Measurements from ENCODE around the gene TMC5. TPM values are rescaled to one million over a fixed set of nuclear protein-coding genes. Genes with fewer than 3 reads are reported as not detected.
"Not testable (repeated sequence)": the region's sequence is repeated elsewhere in the genome, so short reads cannot be mapped to it uniquely, and the experiment has no call there.

Gene TMC5
- total and polyA plus RNA-seq, 2 donors from 2014 or later: 1.0 to 6.6 TPM

- no peaks in the 10 kb centered on the region for H3K36me3 ChIP-seq (ENCODE audit: control insufficient read depth in 2 of 3, insufficient read depth in 3 of 3, low read length in 3 of 3)
- H3K27me3 ChIP-seq (ENCODE audit: control insufficient read depth, insufficient read depth, low read length): no peaks in the 10 kb centered on the region
- H3K9ac ChIP-seq (ENCODE audit: low read length in 3 of 3): no peak overlapping the region
- DNase-seq (peak in 4 of 5 donors; percentile 33 to 59 (median 50)), FAIRE-seq (no peak)
- no peaks in the 10 kb centered on the region for H3K4me1 ChIP-seq (ENCODE audit: control insufficient read depth in 2 of 3, insufficient read depth in 2 of 3, low read depth in 1 of 3, low read length in 3 of 3)
- peak; percentile 29 for TF ChIP-seq CTCF (IDR thresholded peaks at IDR 0.05; ENCODE audit: borderline replicate concordance, extremely low read depth, insufficient read depth)
- H3K27ac ChIP-seq (ENCODE audit: low read depth in 2 of 2, low read length in 2 of 2): no peak overlapping the region
- no peak overlapping the region for H3K4me3 ChIP-seq (ENCODE audit: low read length in 3 of 3)
- intact Hi-C loops (cut with DNase I): no loop called here
- H3K9me3 ChIP-seq (ENCODE audit: control insufficient read depth in 2 of 3, insufficient read depth in 1 of 3, low read length in 3 of 3): no peaks in the 10 kb centered on the region
These were observed 28.4 kb upstream of the TMC5 start for GRCh38 chr16:19389246-19389645.

GRCh38 chr16:19391185-19391776 lies 26.4 kb upstream of the TMC5 start:
- H3K27me3 ChIP-seq (ENCODE audit: control insufficient read depth, insufficient read depth, low read length); H3K9ac ChIP-seq (ENCODE audit: low read length in 3 of 3); H3K4me3 ChIP-seq (ENCODE audit: low read length in 3 of 3); H3K27ac ChIP-seq (ENCODE audit: low read depth in 2 of 2, low read length in 2 of 2); H3K9me3 ChIP-seq (ENCODE audit: control insufficient read depth in 2 of 3, insufficient read depth in 1 of 3, low read length in 3 of 3); DNase-seq; FAIRE-seq; intact Hi-C loops (cut with DNase I); H3K36me3 ChIP-seq (ENCODE audit: control insufficient read depth in 2 of 3, insufficient read depth in 3 of 3, low read length in 3 of 3); H3K4me1 ChIP-seq (ENCODE audit: control insufficient read depth in 2 of 3, insufficient read depth in 2 of 3, low read depth in 1 of 3, low read length in 3 of 3): not testable (repeated sequence)

- no peak for TF ChIP-seq CTCF (IDR thresholded peaks at IDR 0.05; ENCODE audit: borderline replicate concordance, extremely low read depth, insufficient read depth)
- no peak overlapping the region for H3K9ac ChIP-seq (ENCODE audit: low read length in 3 of 3)
- DNase-seq (no peak), FAIRE-seq (no peak)
- no peaks in the 10 kb centered on the region for H3K27me3 ChIP-seq (ENCODE audit: control insufficient read depth, insufficient read depth, low read length)
- H3K36me3 ChIP-seq (ENCODE audit: control insufficient read depth in 2 of 3, insufficient read depth in 3 of 3, low read length in 3 of 3): no peaks in the 10 kb centered on the region
- no peaks in the 10 kb centered on the region for H3K9me3 ChIP-seq (ENCODE audit: control insufficient read depth in 2 of 3, insufficient read depth in 1 of 3, low read length in 3 of 3)
- intact Hi-C loops (cut with DNase I): no loop called here
- H3K4me3 ChIP-seq (ENCODE audit: low read length in 3 of 3): no peak overlapping the region
- H3K4me1 ChIP-seq (ENCODE audit: control insufficient read depth in 2 of 3, insufficient read depth in 2 of 3, low read depth in 1 of 3, low read length in 3 of 3): no peaks in the 10 kb centered on the region
- no peak overlapping the region for H3K27ac ChIP-seq (ENCODE audit: low read depth in 2 of 2, low read length in 2 of 2)
These were observed 25.3 kb upstream of the TMC5 start for GRCh38 chr16:19392352-19392751.

GRCh38 chr16:19393226-19394111 lies 24.2 kb upstream of the TMC5 start:
- no peak overlapping the region for H3K9ac ChIP-seq (ENCODE audit: low read length in 3 of 3)
- no peaks in the 10 kb centered on the region for H3K9me3 ChIP-seq (ENCODE audit: control insufficient read depth in 2 of 3, insufficient read depth in 1 of 3, low read length in 3 of 3)
- no peaks in the 10 kb centered on the region for H3K36me3 ChIP-seq (ENCODE audit: control insufficient read depth in 2 of 3, insufficient read depth in 3 of 3, low read length in 3 of 3)
- intact Hi-C loops (cut with DNase I): no loop called here
- peak in 2 of 5 donors; percentile 32 to 43 for DNase-seq
- H3K4me1 ChIP-seq (ENCODE audit: control insufficient read depth in 2 of 3, insufficient read depth in 2 of 3, low read depth in 1 of 3, low read length in 3 of 3): no peaks in the 10 kb centered on the region
- H3K27ac ChIP-seq (ENCODE audit: low read depth in 2 of 2, low read length in 2 of 2): no peak overlapping the region
- H3K27me3 ChIP-seq (ENCODE audit: control insufficient read depth, insufficient read depth, low read length): no peaks in the 10 kb centered on the region
- FAIRE-seq: no peak
- H3K4me3 ChIP-seq (ENCODE audit: low read length in 3 of 3): no peak overlapping the region
- no peak for TF ChIP-seq CTCF (IDR thresholded peaks at IDR 0.05; ENCODE audit: borderline replicate concordance, extremely low read depth, insufficient read depth)

- H3K9me3 ChIP-seq (ENCODE audit: control insufficient read depth in 2 of 3, insufficient read depth in 1 of 3, low read length in 3 of 3); FAIRE-seq; intact Hi-C loops (cut with DNase I); DNase-seq; H3K9ac ChIP-seq (ENCODE audit: low read length in 3 of 3); H3K4me1 ChIP-seq (ENCODE audit: control insufficient read depth in 2 of 3, insufficient read depth in 2 of 3, low read depth in 1 of 3, low read length in 3 of 3); H3K36me3 ChIP-seq (ENCODE audit: control insufficient read depth in 2 of 3, insufficient read depth in 3 of 3, low read length in 3 of 3); H3K27me3 ChIP-seq (ENCODE audit: control insufficient read depth, insufficient read depth, low read length); H3K4me3 ChIP-seq (ENCODE audit: low read length in 3 of 3); H3K27ac ChIP-seq (ENCODE audit: low read depth in 2 of 2, low read length in 2 of 2): not testable (repeated sequence)
These were observed 21.9 kb upstream of the TMC5 start for GRCh38 chr16:19395646-19396267.

All from kidney (tissue), 14 donors.